Measurements from ENCODE around the gene MED13.
"Not testable (repeated sequence)": the region's sequence is repeated elsewhere in the genome, so short reads cannot be mapped to it uniquely, and the experiment has no call there.

MED13 gene

DNA sequence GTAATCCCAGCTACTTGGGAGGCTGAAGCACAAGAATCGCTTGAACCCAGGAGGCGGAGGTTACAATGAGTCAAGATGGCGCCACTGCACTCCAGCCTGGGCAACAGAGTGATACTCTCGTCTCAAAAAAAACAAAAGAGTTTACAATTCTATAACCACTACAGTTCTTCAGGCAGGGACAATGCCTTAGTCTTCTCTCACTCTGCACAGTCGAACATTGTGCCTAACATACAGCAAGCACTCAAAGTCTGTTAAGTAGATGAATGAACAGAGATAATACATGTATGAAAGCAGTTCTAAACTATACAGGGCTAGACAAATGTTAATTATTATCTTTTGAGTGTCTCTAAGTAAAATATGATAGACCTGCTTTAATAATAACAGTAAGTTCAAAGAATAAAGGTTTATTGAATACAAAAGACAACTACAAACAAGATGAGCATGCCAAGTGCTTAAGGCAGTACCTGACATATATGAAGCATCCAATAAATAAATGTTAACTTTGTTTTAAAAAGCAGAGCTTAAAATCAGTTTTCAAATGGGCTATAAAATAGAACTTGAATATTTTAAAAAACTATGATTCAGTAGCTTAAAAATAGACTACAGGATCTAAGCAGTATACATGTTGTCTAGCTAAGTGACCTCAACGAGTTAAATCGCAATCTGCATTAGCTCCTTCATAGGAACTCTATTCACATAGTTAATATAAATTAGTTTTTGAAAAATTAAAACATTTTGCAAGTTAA lies 156.6 kb downstream of the MED13 start:
- no peak for DNase-seq (ENCODE audit: low spot score)

DNA sequence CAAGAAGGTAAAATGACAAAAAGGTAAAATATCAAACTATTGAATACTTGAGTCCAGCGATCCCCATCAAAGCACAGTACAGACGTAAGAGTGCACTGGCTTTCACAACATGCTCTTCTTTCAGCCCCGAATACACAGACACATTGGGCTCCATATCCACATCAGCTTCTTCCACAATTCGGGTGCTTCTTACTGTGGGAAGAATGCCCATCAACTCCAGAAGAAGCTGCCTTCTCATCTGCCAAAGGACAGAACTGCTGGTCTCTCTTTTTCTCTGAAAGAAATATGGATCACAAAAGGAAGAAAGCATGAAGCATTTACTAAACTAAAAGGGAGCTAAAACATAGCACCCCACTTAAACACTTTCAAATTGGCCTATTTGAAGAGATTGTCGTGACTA lies 157.7 kb downstream of the MED13 start:
- no peak for DNase-seq (ENCODE audit: low spot score)

DNA sequence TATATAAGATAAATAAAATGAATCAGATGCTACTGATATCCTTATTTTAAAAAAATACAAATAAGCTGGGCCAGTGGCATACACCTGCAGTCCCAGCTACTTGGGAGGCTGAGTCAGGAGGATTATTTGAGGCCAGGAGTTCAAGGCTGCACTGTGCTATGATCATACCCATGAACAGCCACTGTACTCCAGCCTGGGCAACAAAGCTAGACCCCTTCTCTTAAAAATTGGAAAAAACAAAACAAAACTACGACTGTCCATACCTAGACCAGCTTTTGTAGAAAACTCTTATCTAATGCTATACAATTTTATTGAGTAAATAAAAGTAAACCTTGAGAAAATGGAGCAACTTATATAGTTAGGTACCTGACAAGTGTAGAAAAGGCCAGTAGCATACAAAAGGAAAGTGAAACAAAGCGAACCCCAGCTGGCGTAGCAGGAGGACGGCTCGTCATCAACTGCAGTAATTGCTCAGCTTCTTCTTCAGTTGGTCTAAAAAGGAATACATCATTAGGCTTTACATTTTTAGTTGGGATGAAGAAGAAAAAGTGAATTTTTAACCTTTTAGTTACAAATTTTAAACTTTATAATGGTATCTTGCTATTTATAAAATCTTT lies 160.9 kb downstream of the MED13 start:
- no peak for DNase-seq (ENCODE audit: low spot score)

DNA sequence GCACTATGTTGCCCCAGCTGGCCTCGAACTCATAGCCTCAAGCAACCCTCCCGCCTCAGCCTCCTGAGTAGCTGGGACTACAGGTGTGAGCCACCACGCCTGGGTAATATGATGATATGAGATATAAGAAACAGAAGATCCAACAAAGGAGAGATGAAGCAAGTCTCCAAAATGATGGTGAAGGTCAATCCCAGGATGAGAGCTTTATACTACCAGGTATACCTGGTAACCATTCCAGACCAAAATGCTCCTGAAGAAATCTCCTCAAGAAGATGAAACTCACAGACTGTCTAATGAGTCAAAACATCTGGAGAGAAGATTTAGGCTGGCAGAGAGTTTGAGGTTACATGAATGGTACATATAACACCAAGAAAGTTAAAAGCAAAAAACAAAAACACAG lies 161.8 kb downstream of the MED13 start:
- DNase-seq (ENCODE audit: low spot score): no peak

DNA sequence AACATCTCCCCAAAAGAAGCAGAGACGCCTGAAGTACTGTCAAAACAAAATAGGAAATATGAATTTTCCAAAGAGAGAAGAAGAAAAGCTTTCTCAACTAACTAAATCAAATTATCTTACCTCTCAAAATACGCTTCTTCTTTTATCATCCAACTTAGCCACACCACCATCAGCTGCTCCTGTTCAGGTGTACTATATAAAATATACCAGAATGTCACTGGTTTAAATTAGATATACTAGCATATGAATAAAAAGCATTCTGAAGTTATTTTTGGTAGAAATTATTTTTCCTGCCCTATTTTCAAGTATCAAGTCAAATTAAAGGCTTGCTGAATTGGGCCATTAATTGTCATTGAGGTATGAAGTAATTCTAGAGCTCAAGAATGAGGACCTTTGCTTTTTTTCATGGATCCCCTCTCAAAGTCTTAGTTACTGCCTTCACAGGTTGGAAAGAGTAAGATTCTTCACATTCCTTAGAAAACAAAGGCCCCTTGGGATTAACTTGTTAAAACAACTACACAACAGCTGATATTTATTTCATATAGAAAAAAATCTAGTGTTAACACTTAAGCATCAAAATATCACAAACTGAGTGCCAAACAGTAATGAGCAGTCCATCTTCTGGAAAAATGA lies 167.4 kb downstream of the MED13 start:
- no peak for DNase-seq (ENCODE audit: low spot score)

DNA sequence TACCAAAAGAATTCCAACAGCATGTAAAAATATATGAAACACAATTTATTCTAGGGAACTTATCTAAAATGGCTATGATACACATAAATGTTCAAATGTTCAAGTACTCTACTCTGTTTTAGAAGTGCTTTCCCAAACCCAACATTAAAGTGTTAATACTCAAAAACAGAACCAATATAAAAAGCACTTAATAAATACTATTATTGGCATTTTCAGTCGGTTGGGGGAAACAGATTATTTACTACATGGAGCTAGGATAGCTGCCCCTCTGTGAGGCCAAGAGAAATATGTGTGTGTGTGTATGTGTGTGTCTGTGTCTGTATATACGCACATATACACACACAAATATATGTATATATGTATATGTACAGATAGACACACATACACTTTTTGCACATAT lies 169.7 kb downstream of the MED13 start:
- DNase-seq (ENCODE audit: low spot score): no peak

DNA sequence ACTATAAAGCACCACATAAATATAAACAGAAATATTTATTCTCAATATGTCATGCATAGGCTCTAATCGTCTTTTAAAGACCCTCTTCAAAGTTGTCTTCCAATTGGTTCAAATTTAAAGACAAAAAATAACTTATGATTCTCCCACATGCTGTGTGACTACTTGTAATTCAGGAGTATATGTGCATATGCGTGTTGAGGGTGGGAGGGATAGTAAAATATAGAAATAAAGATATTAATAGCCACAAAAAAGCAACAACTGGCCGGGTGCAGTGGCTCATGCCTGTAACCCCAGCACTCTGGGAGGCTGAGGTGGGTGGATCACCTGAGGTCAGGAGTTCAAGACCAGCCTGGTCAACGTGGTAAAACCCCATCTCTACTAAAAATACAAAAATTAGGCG lies 170.8 kb downstream of the MED13 start:
- not testable (repeated sequence) for DNase-seq (ENCODE audit: low spot score)

Measured in cerebellar cortex (tissue), 1 donor.